HepG2 (cell line): ENCODE measurements around the gene DCLK1. TPM values are rescaled to one million over a fixed set of nuclear protein-coding genes. Genes with fewer than 3 reads are reported as not detected.

Experiments
- ATAC-seq: fragments of 200-7000 bp; cut with Tn5 transposase; 3 replicates; pipeline ENCODE4 v1.9.1; 2020; ENCODE audit warnings: mild to moderate bottlenecking, moderate library complexity
- BruUV-seq: library from RNA; stranded (reverse); fragments of 400-500 nt; replicated peaks from 2 replicates; lab custom pipeline; 2021; lab: Mats Ljungman, UMichigan
- CTCF ChIA-PET: fragments of 300-600 bp; formaldehyde crosslinking; extraction: SDS; loops from one replicate; lab custom pipeline; 2021; ENCODE audit warnings: low total read pairs, inconsistent platforms, low intra/inter-chr PET ratio; lab: Yijun Ruan, JAX
- POLR2A ChIA-PET: fragments of 350-600 bp; sonication (Branson Sonifier 250); formaldehyde crosslinking; loops from one replicate; lab custom pipeline; 2020; ENCODE audit warnings: antibody characterized with exemption, inconsistent platforms; lab: Yijun Ruan, JAX
- DNase-seq: peaks from one replicate; pipeline ENCODE4 v3.0.0-alpha.2; 2015; ENCODE audit warnings: low spot score
- FAIRE-seq: peaks from 3 replicates; lab custom pipeline; 2011; peaks lifted over from hg19 to GRCh38; lab: Jason Lieb, UNC
- H2AFZ ChIP-seq: one replicate; pipeline ENCODE4 v1.6.1; 2011; ENCODE audit warnings: low read length, inconsistent platforms
- H3K27ac ChIP-seq: fragments of 300-600 bp; 3 replicates; pipeline ENCODE4 v1.8.0; 2011; ENCODE audit warnings: mixed run types, mild to moderate bottlenecking, mixed read lengths, low read length, inconsistent platforms; ENCODE audit not compliant: insufficient read depth; ENCODE audit errors: extremely low read length
- H3K27me3 ChIP-seq, 2 experiments: fragments of 200-600 bp in 1 of 2; 2 replicates in 1 of 2; 3 replicates in 1 of 2; pipeline versions ENCODE4 v1.6.0 to v1.8.0; 2011; ENCODE audit warnings: low read length in 2 of 2, mild to moderate bottlenecking in 2 of 2, moderate library complexity in 2 of 2, inconsistent platforms in 1 of 2; ENCODE audit not compliant: insufficient read depth in 2 of 2, control insufficient read depth in 1 of 2
- H3K36me3 ChIP-seq, 2 experiments: fragments of 200-600 bp in 1 of 2; replicated peaks in 1 of 2; 2 replicates in 1 of 2; 3 replicates in 1 of 2; pipeline versions ENCODE4 v1.5.1 to v1.8.0; 2011; ENCODE audit warnings: low read length in 2 of 2, inconsistent platforms in 1 of 2; ENCODE audit not compliant: insufficient read depth in 2 of 2, control insufficient read depth in 1 of 2
- H3K4me1 ChIP-seq: 2 replicates; pipeline ENCODE4 v1.5.1; 2012; ENCODE audit warnings: low read length, inconsistent platforms; ENCODE audit not compliant: insufficient read depth
- H3K4me2 ChIP-seq: 2 replicates; pipeline ENCODE4 v1.6.0; 2011; ENCODE audit warnings: low read depth, low read length, inconsistent platforms
- H3K4me3 ChIP-seq, 3 experiments: fragments of 200-600 bp in 1 of 3; sonication (generic), shearing (Covaris generic) in 1 of 3; replicated peaks in 1 of 3; 2 replicates each; pipeline ENCODE4 v1.5.1; 2011 to 2016; ENCODE audit warnings: low read length in 3 of 3, inconsistent platforms in 2 of 3, low read depth in 2 of 3, mild to moderate bottlenecking in 2 of 3, control low read depth in 1 of 3, mixed read lengths in 1 of 3; ENCODE audit not compliant: insufficient read depth in 1 of 3
- H3K79me2 ChIP-seq: one replicate; pipeline ENCODE4 v1.6.1; 2011; ENCODE audit warnings: low read length, inconsistent platforms; ENCODE audit not compliant: insufficient read depth
- H3K9ac ChIP-seq: 2 replicates; pipeline ENCODE4 v1.6.0; 2011; ENCODE audit warnings: mild to moderate bottlenecking, low read depth, low read length, inconsistent platforms; ENCODE audit not compliant: insufficient read depth
- H3K9me3 ChIP-seq: 2 replicates; pipeline ENCODE4 v1.5.1; 2012; ENCODE audit warnings: mild to moderate bottlenecking, low read length
- H4K20me1 ChIP-seq: 2 replicates; pipeline ENCODE4 v1.6.0; 2011; ENCODE audit warnings: inconsistent platforms, mild to moderate bottlenecking, low read length, moderate library complexity; ENCODE audit not compliant: insufficient read depth
- ARID2 ChIP-seq: sonication (generic); formaldehyde crosslinking; IDR thresholded peaks from 2 replicates; pipeline ENCODE4 v1.8.1; 2022; ENCODE audit warnings: mild to moderate bottlenecking, missing genetic modification reagents, borderline replicate concordance
- ATF2 ChIP-seq: sonication (generic); formaldehyde crosslinking; IDR thresholded peaks from 2 replicates; pipeline ENCODE4 v1.4.0; 2020; ENCODE audit warnings: missing genetic modification reagents
- ERF ChIP-seq: IDR thresholded peaks from 2 replicates; pipeline ENCODE4 v1.6.1; 2018; ENCODE audit warnings: missing biosample characterization, missing genetic modification reagents
- HNF1B ChIP-seq: sonication (generic); formaldehyde crosslinking; IDR thresholded peaks from 2 replicates; pipeline ENCODE4 v1.5.1; 2020; ENCODE audit warnings: mild to moderate bottlenecking, moderate library complexity, missing genetic modification reagents
- KAT2B ChIP-seq: fragments of 150-350 bp; IDR thresholded peaks from 2 replicates; pipeline ENCODE4 v1.6.1; 2014; ENCODE audit warnings: low read depth, low read length, borderline replicate concordance
- MEIS2 ChIP-seq: sonication (generic); formaldehyde crosslinking; IDR thresholded peaks from 2 replicates; pipeline ENCODE4 v1.9.0; 2021; ENCODE audit warnings: mild to moderate bottlenecking, missing genetic modification reagents
- NONO ChIP-seq, 2 experiments: fragments of 450-650 bp in 1 of 2; sonication (generic) in 1 of 2; formaldehyde crosslinking in 1 of 2; IDR thresholded peaks in 1 of 2; conservative IDR thresholded peaks in 1 of 2; 2 replicates each; pipeline versions ENCODE4 v1.6.1 to v1.8.0; 2017 to 2022; ENCODE audit warnings: mild to moderate bottlenecking in 1 of 2, missing genetic modification reagents in 1 of 2, moderate library complexity in 1 of 2
- POLR2G ChIP-seq: fragments of 200-400 bp; formaldehyde crosslinking; IDR thresholded peaks from 2 replicates; pipeline ENCODE4 v1.6.1; 2018; ENCODE audit warnings: mild to moderate bottlenecking, low read depth, low read length, moderate library complexity
- TOPORS ChIP-seq: sonication (generic); formaldehyde crosslinking; IDR thresholded peaks from 2 replicates; pipeline ENCODE4 v1.8.0; 2023; ENCODE audit warnings: mild to moderate bottlenecking, missing genetic modification reagents
- ZFAT ChIP-seq: sonication (generic); formaldehyde crosslinking; conservative IDR thresholded peaks from 2 replicates; pipeline ENCODE4 v1.8.1; 2023; ENCODE audit warnings: missing genetic modification reagents, inconsistent platforms
- ZIK1 ChIP-seq: sonication (generic); formaldehyde crosslinking; IDR thresholded peaks from 2 replicates; pipeline ENCODE4 v1.5.0; 2020; ENCODE audit warnings: mild to moderate bottlenecking, low read depth, missing genetic modification reagents, borderline replicate concordance
- ZNF512 ChIP-seq: sonication (generic); formaldehyde crosslinking; IDR thresholded peaks from 2 replicates; pipeline ENCODE4 v1.4.0; 2020; ENCODE audit warnings: mild to moderate bottlenecking, missing genetic modification reagents
- ZNF564 ChIP-seq: sonication (generic); formaldehyde crosslinking; IDR thresholded peaks from 2 replicates; pipeline ENCODE4 v1.8.1; 2023; ENCODE audit warnings: mild to moderate bottlenecking, missing genetic modification reagents
- ZNF674 ChIP-seq: sonication (generic); formaldehyde crosslinking; IDR thresholded peaks from 2 replicates; pipeline ENCODE4 v1.5.0; 2020; ENCODE audit warnings: low read depth, mild to moderate bottlenecking, missing genetic modification reagents
- ZNF776 ChIP-seq: sonication (generic); formaldehyde crosslinking; IDR thresholded peaks from 2 replicates; pipeline ENCODE4 v1.4.0; 2020; ENCODE audit warnings: mild to moderate bottlenecking, missing genetic modification reagents
- ZSCAN12 ChIP-seq: sonication (generic); formaldehyde crosslinking; IDR thresholded peaks from 2 replicates; pipeline ENCODE4 v1.9.0; 2021; ENCODE audit warnings: mild to moderate bottlenecking, missing genetic modification reagents
- WGBS: methylation state at CpG from one replicate; pipeline ENCODE4 v1.1.6; 2017; ENCODE audit warnings: low lambda C conversion rate; 5-methylcytosine and 5-hydroxymethylcytosine counted together
- in situ Hi-C: cut with HindIII; loops from 2 replicates; pipeline ENCODE4 v1.10.0; 2017; ENCODE audit warnings: low pct_unique_long_range_greater_than_20kb; ENCODE audit not compliant: extremely low pct_ligation_motif_present
- intact Hi-C: fragments of 100-400 bp; cut with micrococcal nuclease; formaldehyde crosslinking; loops from one replicate; pipeline ENCODE4 v1.10.0; 2022; ENCODE audit not compliant: unreplicated experiment
- polyA plus RNA-seq, 8 experiments: library from polyadenylated mRNA; depleted of rRNA in 3 of 8; stranded (reverse) in 7 of 8; unstranded in 1 of 8; fragments of >200 nt; fragmentation: Illumina TruSeq in 4 of 8; extraction: Trizol in 4 of 8; gene quantifications; 2 replicates each; pipeline versions ENCODE4 v1.2.1 to v1.2.3, GENCODE V29; 2011 to 2016; ENCODE audit warnings: low read depth in 4 of 8, missing spikeins in 1 of 8, mixed read lengths in 1 of 8; ENCODE audit not compliant: insufficient read depth in 1 of 8
- total RNA-seq, 5 experiments: library from RNA; depleted of rRNA; stranded (reverse); fragments of >200 nt; fragmentation: Illumina TruSeq; extraction: Trizol; gene quantifications; 2 replicates each; pipeline ENCODE4 v1.2.3, GENCODE V29; 2016; ENCODE audit warnings: low read depth in 1 of 5

DCLK1 gene
- total and polyA plus RNA-seq, 2 of the 13 experiments (the other 11 are each of a cell fraction or from before 2014, with no cell fraction given) = not detected

GRCh38 chr13:35770756-35771297, 360.4 kb downstream of the DCLK1 start:
- Histone ChIP-seq H3K9ac (no peak overlapping the region), H3K27ac (no peak overlapping the region), H2AFZ (no peak overlapping the region), H3K4me1 (no peaks in the 10 kb centered on the region), H3K79me2 (no peaks in the 10 kb centered on the region), H3K9me3 (no peaks in the 10 kb centered on the region), H3K4me2 (no peak overlapping the region)
- ATAC-seq (no peak), DNase-seq (no peak), FAIRE-seq (no peak)
- 0% methylated on average over 3 of the region's 3 CpGs for WGBS
- CTCF ChIA-PET = no interaction called here
- in situ Hi-C loops = no loop called here
- BruUV-seq = no TSS peak
- no peak for TF ChIP-seq ZNF776 (CRISPR knock-in tag)
- no peak for TF ChIP-seq ZNF674 (CRISPR knock-in tag)
- TF ChIP-seq POLR2G = no peak
- TF ChIP-seq ZIK1 (CRISPR knock-in tag) = no peak
- no peak for TF ChIP-seq KAT2B
- TF ChIP-seq ARID2 (CRISPR knock-in tag) = no peak
- no peak for TF ChIP-seq ZSCAN12 (CRISPR knock-in tag)
- TF ChIP-seq TOPORS = no peak
- no peak for TF ChIP-seq ERF (CRISPR knock-in tag)
- TF ChIP-seq MEIS2 (CRISPR knock-in tag) = no peak
- no peak for TF ChIP-seq ZNF564 (CRISPR knock-in tag)
- TF ChIP-seq, all 625 proteins: peak for 0
- POLR2A ChIA-PET = no interaction called here
- H3K36me3 ChIP-seq = no peaks in the 10 kb centered on the region
- H3K4me3 ChIP-seq = no peak overlapping the region
- intact Hi-C loops = no loop called here
- H3K27me3 ChIP-seq = no peaks in the 10 kb centered on the region; a peak in 1 of 5 replicates
- no peaks in the 10 kb centered on the region for H4K20me1 ChIP-seq

- intact Hi-C loops = no loop called here
- WGBS = 2% methylated on average over 3 of the region's 3 CpGs
- no peak overlapping the region for H2AFZ ChIP-seq
- no peak for TF ChIP-seq NONO (IDR thresholded peaks at IDR 0.05)
- TF ChIP-seq NONO (CRISPR knock-in tag; conservative IDR thresholded peaks at IDR 0.05) = no peak
- no peak for TF ChIP-seq ATF2 (CRISPR knock-in tag)
- TF ChIP-seq ZNF512 (CRISPR knock-in tag) = no peak
- TF ChIP-seq ZFAT (CRISPR knock-in tag) = no peak
- no peak for TF ChIP-seq HNF1B
Observed at GRCh38 chr13:35769812-35770211, 361.4 kb downstream of the DCLK1 start.

More at GRCh38 chr13:35769812-35770211, 361.4 kb downstream of the DCLK1 start:
- no peak for ATAC-seq
- no peak for DNase-seq
- no TSS peak for BruUV-seq
- no peak for FAIRE-seq
- Histone ChIP-seq H3K27ac (no peak overlapping the region), H3K9ac (no peak overlapping the region), H3K4me1 (no peaks in the 10 kb centered on the region), H4K20me1 (no peaks in the 10 kb centered on the region), H3K4me2 (no peak overlapping the region), H3K9me3 (no peaks in the 10 kb centered on the region), H3K27me3 (no peaks in the 10 kb centered on the region; a peak in 2 of 5 replicates), H3K36me3 (no peaks in the 10 kb centered on the region), H3K79me2 (no peaks in the 10 kb centered on the region), H3K4me3 (no peak overlapping the region)
- in situ Hi-C loops = no loop called here
- POLR2A ChIA-PET = no interaction called here
- CTCF ChIA-PET = no interaction called here
